Inflammatory macrophage treated with lipopolysaccharide for 1 hour (primary cell): ENCODE data around the gene CXXC4.

Experiments
- DNase-seq, 2 donors: peaks; one replicate each; pipeline ENCODE4 v3.0.0-alpha.2; 2020 to 2022

CXXC4 gene

DNA sequence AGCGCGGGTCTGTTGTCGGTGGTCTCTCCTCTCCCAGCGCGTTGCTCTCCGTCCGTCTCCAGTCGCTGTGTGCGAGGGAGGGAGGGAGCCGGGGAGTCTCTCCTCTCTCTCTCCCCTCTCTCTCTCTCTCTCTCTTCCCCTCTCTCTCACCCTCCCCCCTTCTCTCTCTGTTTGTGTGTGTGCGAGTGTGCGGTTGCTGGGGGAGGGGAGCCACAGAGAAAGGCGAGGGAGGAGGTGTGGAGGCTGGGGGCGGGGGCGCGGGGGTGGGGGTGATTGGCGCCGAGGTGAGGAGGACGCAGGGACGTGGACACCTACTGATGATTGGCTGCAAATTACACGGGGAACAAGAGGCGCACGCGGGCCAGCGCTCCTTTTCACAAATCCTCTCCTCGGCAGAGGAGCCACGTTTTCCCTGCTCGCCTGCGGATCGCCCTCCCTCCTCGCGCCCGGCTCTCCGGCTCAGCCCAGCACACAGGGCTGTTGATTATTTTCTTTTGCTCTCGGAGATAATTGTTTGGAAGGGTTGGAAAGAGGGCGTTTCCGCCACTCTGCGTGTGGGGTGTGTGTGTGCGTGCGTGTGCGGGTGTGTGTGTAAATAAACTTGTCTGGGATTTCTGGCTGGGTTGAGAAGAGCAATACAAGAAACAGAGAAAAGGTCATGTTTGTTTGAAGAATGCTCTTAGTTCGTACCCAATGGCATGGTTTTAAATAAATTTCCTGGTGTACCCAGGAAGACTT is at the start of gene CXXC4:
Gene CXXC4, minus strand, starts transcription at position 73 of the 738 bp plus-strand sequence. CDS start 3,092 bp downstream, outside the sequence.
- DNase-seq: no peak

DNA sequence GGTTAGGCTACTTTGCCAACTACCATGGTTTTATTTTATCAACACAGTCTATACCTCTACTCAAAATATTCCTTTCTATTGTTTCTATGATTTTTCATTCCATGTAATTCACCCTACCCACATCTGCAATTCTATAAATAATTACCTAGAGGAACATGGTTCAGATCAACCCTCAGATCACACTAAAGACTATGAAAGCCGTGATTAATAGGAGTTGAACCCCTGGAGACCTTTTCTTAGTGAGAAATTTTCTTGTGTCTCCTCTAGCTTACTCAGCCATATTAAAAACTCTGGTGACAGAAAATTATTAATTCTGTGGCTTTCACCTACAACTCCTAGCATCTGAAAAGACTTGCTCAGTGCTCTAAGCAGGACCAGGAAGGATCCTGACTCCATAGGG is 38.5 kb upstream of the CXXC4 start:
- no peak for DNase-seq

DNA sequence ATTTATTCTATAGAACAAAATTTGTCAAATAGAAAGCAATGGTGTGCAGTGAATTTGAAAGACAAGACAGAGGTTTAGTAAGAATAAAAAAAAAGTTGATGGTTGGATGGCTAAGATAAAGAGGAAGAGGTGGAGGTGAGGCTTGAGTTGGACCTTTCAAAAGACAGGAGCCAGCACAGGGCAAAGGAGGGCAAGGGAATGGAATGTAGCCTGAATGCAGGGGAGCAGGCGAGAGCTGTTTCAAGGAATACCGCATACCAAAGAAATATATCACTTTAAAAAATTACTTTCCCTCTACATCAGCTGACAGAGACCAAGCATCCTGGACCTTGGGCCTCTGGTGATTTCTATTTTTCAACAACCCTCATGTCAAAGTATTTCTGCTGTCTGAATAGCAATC is 38.0 kb upstream of the CXXC4 start:
- DNase-seq: no peak

DNA sequence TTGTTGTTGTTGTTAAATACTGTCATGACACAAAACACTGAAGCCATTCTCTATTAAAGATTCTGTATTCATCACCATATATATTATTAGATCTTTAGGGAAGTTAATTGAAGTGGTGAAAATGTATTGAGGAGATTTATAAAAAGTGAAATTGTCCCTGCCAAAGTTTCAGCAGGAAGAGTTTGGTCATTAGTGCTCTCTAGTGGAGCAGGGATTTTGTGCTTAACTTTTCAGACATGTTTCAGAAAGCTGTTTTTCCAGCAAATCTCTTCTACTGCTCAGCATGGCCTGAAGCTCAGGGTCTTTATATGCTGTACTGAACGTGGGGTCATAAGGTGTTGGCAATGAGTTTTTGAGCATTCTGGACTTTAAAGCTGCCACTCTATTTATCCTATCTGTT is 36.7 kb upstream of the CXXC4 start:
- DNase-seq: no peak

DNA sequence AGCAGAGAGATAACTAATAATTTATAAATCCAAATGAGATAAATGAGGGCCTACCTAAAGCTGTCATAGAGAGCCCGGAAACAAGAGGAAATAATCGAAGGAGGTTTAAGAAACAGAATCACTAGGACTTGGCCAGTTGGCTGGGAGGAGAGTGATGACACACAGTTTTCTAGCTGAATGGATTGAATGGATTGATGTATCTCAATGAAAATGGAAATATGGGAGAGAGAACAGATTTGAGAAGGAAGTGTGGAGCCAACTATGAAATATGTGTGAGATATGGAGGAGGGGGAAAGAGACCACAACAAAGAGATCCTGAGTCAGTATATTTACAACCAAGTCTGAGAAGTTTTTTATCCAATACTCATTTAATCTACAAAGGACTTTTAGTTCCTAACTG is 35.7 kb upstream of the CXXC4 start:
- DNase-seq: no peak

DNA sequence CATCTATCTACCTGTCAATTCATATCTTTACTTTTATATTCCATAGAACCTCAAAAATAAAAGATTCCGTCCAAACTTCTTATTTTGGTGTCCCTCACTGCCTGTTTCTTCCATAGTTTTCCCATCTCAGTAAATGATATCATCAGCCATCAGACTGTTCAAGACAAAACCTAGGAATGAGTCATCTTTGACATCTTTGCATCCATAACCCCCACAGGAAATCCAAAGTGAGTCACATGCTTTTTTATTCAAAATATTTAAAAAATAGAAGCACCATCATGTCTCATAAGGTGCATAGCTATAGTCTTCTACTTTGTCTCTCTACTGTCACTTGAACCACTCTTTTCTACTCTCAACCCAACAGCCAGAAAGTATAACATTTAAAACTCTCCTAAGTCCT is 29.9 kb upstream of the CXXC4 start:
- no peak for DNase-seq

DNA sequence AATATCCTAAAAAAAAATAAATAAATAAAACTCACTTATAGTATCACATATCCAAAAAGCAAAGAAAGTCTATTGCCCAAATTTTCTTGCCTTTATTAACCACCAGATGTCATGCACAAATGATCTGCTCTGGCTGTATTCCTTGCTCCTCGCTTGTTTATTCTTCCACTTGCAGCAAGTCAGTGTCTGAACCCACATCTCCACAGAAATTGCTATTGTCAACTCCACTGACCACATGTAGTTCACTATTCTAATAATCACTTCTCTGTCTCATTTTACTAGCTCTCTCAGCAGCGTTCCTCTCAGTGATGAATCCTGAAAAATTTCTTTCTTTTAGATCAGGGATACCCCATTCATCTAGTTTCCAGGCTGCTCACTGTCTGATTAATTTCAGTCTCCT is 29.3 kb upstream of the CXXC4 start:
- no peak for DNase-seq

DNA sequence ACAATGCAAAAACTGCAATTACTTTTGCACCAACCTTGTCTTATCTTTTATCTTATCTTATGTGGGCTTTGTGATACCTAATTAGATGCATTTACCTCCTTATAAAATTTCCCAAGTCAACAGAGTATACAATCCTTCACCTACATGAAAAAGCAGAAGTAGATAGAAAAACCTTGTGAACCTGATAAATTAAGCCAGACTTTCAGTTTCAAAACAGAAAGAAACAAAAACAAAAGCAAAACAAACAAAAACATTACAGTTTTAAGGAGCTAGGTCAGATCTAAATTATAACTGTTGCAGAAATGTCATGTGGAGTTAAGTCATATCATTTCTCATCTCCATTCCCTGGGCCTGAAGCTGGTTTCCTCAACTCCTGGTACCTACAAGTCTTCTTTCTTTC is 24.9 kb upstream of the CXXC4 start:
- no peak for DNase-seq

DNA sequence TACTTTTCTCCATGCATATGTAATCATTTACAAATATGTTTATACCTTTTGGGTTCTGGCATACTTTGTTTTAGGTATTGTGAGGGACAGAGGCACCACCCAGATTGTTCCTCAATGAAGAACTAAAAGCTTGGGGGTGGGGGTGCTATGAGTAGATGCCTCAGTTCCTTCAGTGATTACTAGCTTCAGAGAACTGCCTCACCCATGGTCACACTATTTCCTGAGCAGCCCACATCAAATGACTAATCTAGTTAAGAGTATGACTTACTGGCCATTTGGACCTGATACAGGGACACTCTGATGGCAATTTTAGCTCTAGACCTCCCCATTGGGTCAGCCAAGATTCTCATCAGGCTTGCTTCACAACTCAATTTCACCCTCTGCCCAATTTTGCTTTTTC is 22.2 kb upstream of the CXXC4 start:
- no peak for DNase-seq

DNA sequence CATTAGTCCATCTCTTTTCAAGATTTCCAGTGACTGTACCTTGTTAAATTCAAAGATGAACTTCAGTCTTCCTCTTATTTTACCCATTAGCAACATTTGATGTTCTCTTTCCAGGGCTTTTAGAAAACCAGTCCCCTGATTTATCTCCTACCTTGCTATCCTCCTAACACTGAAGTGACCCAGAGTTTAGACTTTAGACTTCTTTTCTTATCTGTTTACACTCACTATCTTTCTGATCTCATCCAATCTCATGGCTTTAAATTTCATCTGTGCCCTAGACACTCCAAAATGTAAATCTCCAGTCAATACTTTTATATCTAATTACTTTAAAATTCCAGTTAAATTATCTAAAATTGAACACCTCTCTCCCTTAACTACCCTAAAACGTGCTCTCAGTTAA is 13.5 kb upstream of the CXXC4 start:
- DNase-seq: no peak

DNA sequence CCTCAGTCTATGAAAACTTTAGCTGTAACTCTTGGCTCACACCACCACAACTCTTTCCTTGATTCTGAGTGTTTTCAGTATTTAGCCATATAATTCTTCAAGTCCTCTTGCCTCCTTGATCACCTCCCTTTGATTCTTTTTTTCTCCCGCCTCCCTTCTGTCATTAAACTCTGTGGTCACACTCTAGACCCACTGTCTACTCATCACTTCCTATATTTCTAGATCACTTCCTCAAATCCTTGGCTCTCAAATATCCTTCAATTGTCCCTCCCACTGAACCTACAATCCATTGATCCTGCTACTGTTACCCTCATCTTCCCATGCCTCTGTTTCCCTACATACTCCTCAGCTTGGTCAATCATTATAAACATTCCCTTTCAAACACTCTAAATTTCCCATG is 12.4 kb upstream of the CXXC4 start:
- no peak for DNase-seq

DNA sequence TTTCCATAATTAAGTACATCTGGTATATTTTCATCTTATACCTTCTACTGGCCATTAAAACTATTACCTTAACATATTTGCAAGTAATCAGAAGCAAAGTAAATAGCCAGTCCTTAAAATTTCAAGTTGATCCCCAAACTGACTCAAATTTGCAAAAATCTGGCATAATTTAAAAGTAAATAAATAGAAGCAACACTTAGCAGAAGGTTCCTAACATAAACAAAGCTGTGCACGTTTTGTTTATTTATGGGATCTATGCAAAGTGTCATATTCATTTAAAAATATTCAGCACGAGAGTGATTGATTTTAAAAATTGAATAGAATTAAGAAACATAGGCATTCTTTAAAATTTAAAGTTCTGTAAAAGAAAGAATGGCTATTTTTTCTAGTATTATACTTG is 9.8 kb upstream of the CXXC4 start:
- no peak for DNase-seq

DNA sequence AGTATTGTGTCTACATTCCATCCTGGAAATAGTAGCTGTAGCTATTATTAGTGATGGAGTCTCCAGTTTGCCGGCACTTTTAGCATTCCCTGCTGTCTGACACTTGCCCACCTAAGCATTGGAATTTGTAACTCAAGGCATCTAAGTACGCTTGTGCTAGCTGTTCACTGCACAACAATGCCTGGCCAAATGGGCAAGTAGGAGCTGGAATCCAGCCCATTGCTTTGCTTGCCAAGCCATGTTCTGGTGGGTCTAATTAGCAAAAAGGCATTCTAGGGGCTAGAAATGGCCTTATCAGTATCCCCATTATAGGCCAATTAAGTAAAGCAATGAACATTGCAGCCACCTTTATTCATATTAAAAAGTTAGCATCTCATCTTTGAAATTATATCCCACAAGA is 7.8 kb upstream of the CXXC4 start:
- DNase-seq: no peak

DNA sequence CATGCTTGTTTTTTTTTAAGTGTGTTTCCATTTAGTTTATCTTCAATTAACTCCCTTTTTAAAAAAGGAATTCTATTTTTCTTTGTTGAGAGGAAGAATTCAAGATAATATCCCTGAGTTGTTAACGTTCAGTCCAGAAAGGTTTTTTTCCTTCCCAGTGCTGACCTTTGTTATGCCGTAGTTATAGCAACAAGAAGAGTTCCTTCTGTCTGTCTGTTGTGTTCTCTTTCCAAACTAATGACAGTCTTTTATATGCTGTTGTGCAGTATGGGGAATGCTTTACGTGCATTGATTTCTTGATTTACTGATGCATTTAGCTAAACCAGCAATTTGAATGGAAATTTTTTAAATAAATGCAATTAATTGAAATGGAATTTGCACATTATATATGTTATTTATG is 6.6 kb upstream of the CXXC4 start:
- DNase-seq: no peak

DNA sequence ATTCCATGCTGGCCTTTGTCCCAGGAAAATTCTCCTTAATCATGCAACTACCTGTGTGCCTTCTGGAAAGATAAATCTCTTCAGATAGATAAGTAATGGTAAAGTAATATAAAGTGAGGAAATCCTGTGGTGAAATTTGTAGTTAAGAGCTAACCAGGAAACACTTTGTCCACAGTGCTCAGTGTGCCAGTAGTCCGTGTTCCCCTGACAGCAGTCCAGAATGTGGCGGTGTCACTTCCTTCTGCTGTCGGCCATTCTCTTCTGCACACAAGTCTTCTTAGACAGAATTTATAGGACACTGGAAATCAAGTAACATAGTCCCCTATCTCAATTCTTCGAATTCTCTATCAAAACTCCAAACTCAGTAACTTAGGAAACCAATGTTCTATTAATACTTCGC is 5.7 kb upstream of the CXXC4 start:
- DNase-seq: no peak

DNA sequence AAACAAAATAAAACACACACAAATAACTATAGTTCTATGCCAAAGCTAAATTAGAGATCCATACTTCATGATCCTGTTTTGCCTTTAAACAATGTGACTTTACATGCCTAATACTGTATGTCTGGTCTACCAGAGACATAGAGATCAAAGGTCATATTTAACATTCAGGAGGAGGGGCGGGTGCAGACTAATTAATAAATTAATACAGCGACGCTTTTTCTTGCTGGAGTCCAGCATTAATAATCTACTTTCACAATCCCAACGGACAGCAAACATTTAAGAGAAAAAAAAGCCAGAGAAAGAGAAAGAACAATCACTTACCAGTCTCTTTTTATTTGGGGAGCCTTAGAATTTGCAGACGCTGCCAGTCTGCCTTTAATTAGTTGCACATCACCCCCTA is 509 bp downstream of the CXXC4 start:
- DNase-seq: no peak

DNA sequence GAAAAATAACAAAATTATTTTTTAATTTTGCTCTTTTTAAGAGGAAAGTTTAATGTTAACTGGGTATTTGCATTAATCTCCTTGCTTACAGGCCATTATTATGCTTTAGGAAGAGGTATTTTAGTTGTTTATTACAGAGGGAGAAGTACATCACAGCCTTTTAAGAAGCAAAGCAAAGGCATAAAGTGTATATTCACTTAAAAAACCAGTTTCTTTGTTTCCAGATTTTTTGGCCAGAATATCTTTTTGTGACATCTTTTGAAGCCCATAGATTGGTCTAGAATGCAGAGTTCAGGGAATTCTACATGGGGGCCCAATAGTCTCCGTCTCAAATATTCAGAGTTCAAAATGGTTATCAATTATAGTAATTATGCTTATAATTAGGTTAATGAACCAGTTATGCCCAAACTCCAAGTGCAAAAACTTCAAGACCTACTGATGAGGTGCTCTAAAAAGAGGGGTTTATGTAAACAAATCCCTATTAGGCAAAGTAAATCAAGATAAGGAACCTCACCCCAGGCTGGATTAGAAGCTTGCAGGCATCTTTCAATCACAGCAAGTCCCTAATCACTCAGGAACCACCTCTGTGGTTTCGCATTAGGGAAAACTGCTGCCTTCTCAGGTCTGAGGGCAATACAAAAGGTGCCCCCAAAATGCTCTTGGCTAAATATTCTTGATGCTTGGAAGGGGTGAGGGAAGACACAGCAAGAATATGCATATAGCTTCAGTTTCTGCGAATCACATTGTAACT is 1.4 kb downstream of the CXXC4 start:
- no peak for DNase-seq

DNA sequence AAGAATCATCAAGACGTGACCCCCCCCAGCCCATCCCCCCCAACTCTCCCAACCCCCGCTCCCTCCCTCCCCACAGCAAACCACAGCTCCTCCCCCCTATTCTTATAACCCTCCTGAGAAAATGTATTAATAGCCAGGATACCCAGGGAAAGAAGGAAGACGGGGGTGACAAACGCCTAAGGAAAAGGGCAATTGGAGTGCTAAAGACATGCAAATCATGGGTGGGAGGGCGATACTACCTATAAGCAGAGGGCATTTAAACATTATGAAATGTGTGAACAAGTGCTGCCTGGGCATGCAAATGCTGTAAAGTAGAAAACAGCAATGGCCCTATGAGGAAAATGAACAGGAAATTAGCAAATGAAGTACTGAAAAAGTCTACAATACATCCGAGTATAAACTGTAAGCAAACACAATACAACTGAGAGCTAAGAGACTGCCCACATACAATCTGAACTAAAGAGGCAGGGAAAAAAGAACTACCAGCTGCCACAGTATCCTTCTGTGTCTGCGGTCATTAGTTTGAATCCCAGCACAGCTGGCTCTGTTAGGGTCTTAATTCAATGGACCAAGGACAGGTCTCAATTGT is 2.4 kb downstream of the CXXC4 start:
- no peak for DNase-seq

DNA sequence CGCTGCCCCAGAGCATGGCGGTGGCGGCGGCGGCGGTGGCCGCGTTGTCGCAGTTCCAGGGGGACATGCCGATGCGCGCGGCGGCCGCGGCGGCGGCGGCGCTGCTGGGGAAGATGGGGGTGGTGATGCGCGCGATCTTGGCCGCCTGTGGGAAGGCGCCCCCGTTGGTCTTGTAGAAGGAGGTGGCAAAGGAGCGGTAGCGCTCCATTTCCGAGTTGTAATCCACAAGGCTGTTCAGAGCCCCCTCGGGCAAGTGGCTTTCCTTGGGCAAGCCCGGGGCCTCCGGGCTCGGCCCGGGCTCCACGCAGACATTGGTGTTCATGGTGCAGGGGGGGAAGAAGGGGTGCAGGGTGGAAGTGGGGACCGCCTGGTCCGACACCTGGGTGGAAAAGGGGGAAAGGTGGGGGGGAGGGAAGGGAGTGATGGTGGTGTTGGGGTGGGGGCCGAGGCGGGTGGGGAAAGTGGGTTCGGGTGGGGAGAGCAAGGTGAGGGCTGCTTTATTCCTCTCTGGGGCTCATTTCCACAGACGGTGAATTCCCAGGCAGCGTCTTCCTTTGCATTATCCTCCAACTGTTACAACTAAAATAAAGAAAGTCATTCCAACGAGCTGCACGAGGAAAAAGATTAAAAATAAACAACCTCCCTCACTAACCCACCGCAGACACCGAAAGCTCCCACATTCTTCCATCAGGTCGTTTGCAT is 3.1 kb downstream of the CXXC4 start:
- DNase-seq: no peak

DNA sequence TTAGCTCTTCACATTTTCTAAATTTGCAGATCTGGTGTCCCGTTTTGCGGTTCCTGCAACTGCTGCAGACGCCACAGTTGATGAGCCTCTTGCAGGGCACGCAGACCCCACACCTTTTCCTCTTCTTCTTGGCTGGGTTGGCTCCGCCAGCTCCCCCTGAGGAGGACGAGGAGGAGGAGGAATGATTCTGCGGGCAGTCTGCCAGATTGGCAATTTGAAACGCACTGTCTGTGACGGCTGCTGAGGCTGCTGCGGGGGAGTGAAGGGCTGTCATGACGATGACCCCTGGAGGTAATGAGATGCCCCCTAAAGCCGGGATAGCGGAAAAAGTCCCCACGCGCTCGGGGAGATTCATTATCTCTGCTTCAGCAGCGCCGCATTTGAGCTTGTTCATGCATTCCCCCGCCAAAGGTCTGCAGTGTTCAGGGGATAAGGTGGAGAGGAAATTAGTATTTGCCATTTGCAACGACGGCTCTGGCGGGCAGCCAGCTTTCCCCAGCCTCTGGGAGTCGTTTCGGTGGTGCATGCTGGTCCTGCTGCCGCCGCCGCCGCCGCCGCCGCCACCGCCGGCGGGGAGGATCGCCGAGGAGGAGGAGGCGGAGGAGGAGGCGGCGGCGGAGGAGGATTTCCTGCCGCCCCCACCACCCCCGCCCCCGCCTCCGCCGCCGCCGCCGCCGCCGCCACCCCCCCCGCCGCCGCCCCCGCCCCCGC is 3.8 kb downstream of the CXXC4 start:
- no peak for DNase-seq

DNA sequence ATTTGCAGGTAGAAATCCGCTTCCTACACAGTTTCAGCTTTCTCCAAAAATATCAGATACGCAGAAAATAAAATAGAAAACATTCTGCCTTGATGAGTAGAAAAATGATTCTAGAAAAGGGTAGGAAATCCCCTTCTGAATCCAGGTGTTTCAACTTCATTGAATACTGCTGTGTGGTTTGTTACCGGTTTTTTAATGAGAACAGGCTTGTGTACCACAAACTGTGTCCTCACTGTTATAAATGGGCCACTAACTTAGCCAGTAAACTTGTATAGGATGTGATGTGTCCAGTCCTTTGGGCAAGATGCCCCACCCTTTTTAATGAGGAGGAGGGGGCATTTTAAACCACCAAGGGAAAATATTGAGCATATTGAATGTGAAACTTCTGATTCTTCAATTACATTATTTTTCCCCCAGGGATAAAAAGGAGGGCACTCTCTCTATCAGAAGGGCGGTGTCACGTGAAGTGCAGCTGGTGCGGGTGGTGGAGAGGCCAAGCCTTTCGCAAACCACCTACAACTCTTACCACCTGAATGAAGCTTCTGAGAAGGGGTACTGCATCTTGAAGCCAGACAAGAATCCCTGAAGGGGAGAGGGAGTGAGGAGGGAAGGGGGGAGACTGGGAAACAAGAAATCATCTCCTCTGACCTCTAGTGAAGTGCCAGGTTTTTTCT is 4.5 kb downstream of the CXXC4 start:
- no peak for DNase-seq

DNA sequence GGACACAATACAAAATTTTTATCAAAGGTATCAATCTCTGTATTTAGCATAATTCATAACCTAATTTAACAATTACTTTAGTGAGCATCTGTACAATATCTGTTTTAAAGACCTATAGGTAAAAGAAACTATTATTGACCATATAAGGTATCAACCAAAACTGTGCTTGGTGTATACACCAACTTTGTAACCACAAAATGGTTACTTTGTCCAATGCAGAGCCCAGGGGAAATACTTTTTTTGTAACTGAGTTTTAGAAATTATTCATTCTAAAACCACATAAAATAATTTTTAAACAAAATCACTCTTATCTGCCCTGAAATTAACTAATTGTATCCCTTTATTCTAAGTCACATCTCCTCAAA is 5.0 kb downstream of the CXXC4 start:
- no peak for DNase-seq

DNA sequence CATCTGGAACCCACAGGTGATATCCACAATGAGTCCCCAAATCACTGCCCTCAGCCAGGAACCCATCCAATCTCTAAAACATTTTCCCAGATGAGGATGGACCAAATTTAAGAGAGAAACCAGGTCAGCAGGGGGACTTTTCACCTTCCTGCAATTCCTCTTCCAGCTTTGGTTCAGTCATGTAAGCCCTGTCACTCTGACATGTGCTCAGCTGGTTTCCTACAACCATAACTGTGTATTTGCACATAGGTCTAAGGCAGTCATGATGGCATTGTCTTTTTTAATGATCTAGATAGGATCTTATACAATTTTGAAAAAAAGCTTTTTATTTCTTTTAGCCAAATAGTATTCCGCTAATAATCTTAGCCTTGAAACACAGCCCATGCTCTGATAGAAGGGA is 6.5 kb downstream of the CXXC4 start:
- no peak for DNase-seq
